K562 (cell line): ENCODE data around the gene ATOH8. TPM values are rescaled to one million over a fixed set of nuclear protein-coding genes. Genes with fewer than 3 reads are reported as not detected.
A peak's percentile ranks its signal among the peaks of the same experiment; 100 is the strongest.

Source experiments
- ATAC-seq: fragments of 200-7000 bp; cut with Tn5 transposase; 3 replicates; pipeline ENCODE4 v1.9.1; 2020; ENCODE audit warnings: moderate library complexity
- BruUV-seq: library from RNA; stranded (reverse); fragments of 400-500 nt; replicated peaks from 2 replicates; lab custom pipeline; 2021; lab: Mats Ljungman, UMichigan
- CTCF ChIA-PET: fragments of 300-600 bp; formaldehyde crosslinking; extraction: SDS; loops from one replicate; lab custom pipeline; 2021; ENCODE audit warnings: low intra/inter-chr PET ratio; lab: Yijun Ruan, JAX
- POLR2A ChIA-PET: fragments of 300-600, 350-650 bp; sonication (Branson Sonifier 250); formaldehyde crosslinking; extraction: SDS; loops from one replicate; lab custom pipeline; 2021; ENCODE audit warnings: antibody characterized with exemption, inconsistent platforms; lab: Yijun Ruan, JAX
- DNase-seq, 4 experiments: peaks; one replicate each; pipeline versions ENCODE4 v3.0.0 to v3.0.0-alpha.2; 2011 to 2018; ENCODE audit warnings: low spot score in 3 of 4, mixed read lengths in 3 of 4; ENCODE audit errors: extremely low read depth in 1 of 4
- FAIRE-seq: peaks from 2 replicates; lab custom pipeline; 2011; peaks lifted over from hg19 to GRCh38; lab: Jason Lieb, UNC
- H2AFZ ChIP-seq: 2 replicates; pipeline ENCODE4 v1.6.0; 2011; ENCODE audit warnings: low read depth, low read length, control low read depth, inconsistent platforms
- H3K27ac ChIP-seq: fragments of 200-600 bp; 3 replicates; pipeline ENCODE4 v1.8.0; 2011; ENCODE audit warnings: low read depth, mild to moderate bottlenecking, control low read depth, inconsistent platforms, low read length, moderate library complexity, mixed read lengths; ENCODE audit errors: extremely low read depth
- H3K27me3 ChIP-seq, 2 experiments: fragments of 300-600 bp in 1 of 2; 2 replicates in 1 of 2; 3 replicates in 1 of 2; pipeline versions ENCODE4 v1.6.0 to v1.8.0; 2011; ENCODE audit warnings: inconsistent platforms in 2 of 2, low read length in 2 of 2, mild to moderate bottlenecking in 1 of 2, mixed read lengths in 1 of 2, moderate library complexity in 1 of 2; ENCODE audit not compliant: control insufficient read depth in 2 of 2, insufficient read depth in 2 of 2
- H3K36me3 ChIP-seq: fragments of 300-600 bp; 3 replicates; pipeline ENCODE4 v1.8.0; 2011; ENCODE audit warnings: mild to moderate bottlenecking, low read length, inconsistent platforms; ENCODE audit not compliant: control insufficient read depth, insufficient read depth
- H3K4me1 ChIP-seq, 2 experiments: fragments of 200-600 bp in 1 of 2; replicated peaks in 1 of 2; 2 replicates in 1 of 2; 3 replicates in 1 of 2; pipeline versions ENCODE4 v1.5.1 to v1.8.0; 2011; ENCODE audit warnings: inconsistent platforms in 2 of 2, low read length in 2 of 2, mild to moderate bottlenecking in 1 of 2, mixed read lengths in 1 of 2, moderate library complexity in 1 of 2; ENCODE audit not compliant: control insufficient read depth in 2 of 2, insufficient read depth in 2 of 2
- H3K4me2 ChIP-seq: 2 replicates; pipeline ENCODE4 v1.6.1; 2011; ENCODE audit warnings: low read length, control low read depth, inconsistent platforms, mixed read lengths; ENCODE audit not compliant: insufficient read depth
- H3K4me3 ChIP-seq: fragments of 200-600 bp; sonication (generic), shearing (Covaris generic); 2 replicates; pipeline ENCODE4 v1.5.1; 2016; ENCODE audit warnings: control low read depth, inconsistent platforms
- H3K79me2 ChIP-seq: fragments of 200-600 bp; 3 replicates; pipeline ENCODE4 v1.8.0; 2011; ENCODE audit warnings: low read length, inconsistent platforms; ENCODE audit not compliant: control insufficient read depth, insufficient read depth
- H3K9ac ChIP-seq, 2 experiments: 2 replicates each; pipeline versions ENCODE4 v1.6.0 to v1.6.1; 2011; ENCODE audit warnings: low read depth in 2 of 2, low read length in 2 of 2, control low read depth in 1 of 2, inconsistent platforms in 1 of 2, mild to moderate bottlenecking in 1 of 2, mixed read lengths in 1 of 2; ENCODE audit not compliant: insufficient read depth in 1 of 2
- H3K9me1 ChIP-seq: one replicate; pipeline ENCODE4 v1.6.0; 2011; ENCODE audit warnings: inconsistent platforms, mild to moderate bottlenecking, low read length, moderate library complexity; ENCODE audit not compliant: control insufficient read depth, insufficient read depth
- H3K9me3 ChIP-seq: replicated peaks from 2 replicates; pipeline ENCODE4 v1.5.1; 2011; ENCODE audit warnings: low read depth, low read length, inconsistent platforms; ENCODE audit not compliant: control insufficient read depth, insufficient read depth
- H4K20me1 ChIP-seq: replicated peaks from 2 replicates; pipeline ENCODE4 v1.6.1; 2011; ENCODE audit warnings: low read length, inconsistent platforms, mixed read lengths; ENCODE audit not compliant: control insufficient read depth, insufficient read depth
- BRD9 ChIP-seq: fragments of 450-650 bp; IDR thresholded peaks from 2 replicates; pipeline ENCODE4 v1.6.1; 2018; ENCODE audit warnings: low read depth; ENCODE audit not compliant: partially characterized antibody
- CCNT2 ChIP-seq: IDR thresholded peaks from 2 replicates; pipeline ENCODE4 v1.6.1; 2011; ENCODE audit warnings: borderline replicate concordance, low read depth, mild to moderate bottlenecking, moderate library complexity, mixed read lengths, low read length; ENCODE audit not compliant: insufficient read length; ENCODE audit errors: extremely low read depth
- LEF1 ChIP-seq: fragments of 450-650 bp; IDR thresholded peaks from 2 replicates; pipeline ENCODE4 v1.6.1; 2016; ENCODE audit warnings: mild to moderate bottlenecking
- RBM25 ChIP-seq: fragments of 200-400 bp; formaldehyde crosslinking; IDR thresholded peaks from 2 replicates; pipeline ENCODE4 v1.6.1; 2018; ENCODE audit warnings: low read length, low read depth, moderate library complexity; ENCODE audit not compliant: severe bottlenecking
- SMC3 ChIP-seq: conservative IDR thresholded peaks from 2 replicates; pipeline ENCODE4 v1.6.1; 2011; ENCODE audit warnings: low read depth, low read length, improper control_type of control experiment; ENCODE audit not compliant: insufficient read depth
- TAF1 ChIP-seq: IDR thresholded peaks from 2 replicates; pipeline ENCODE4 v1.6.1; 2011; ENCODE audit warnings: mild to moderate bottlenecking, low read length, moderate library complexity; ENCODE audit not compliant: insufficient read depth, control insufficient read depth, severe bottlenecking; ENCODE audit errors: extremely low read depth
- WGBS: fragments of 100-300 bp; shearing (Covaris generic); methylation state at CpG from one replicate; pipeline ENCODE4 v1.1.6; 2016; ENCODE audit warnings: low coverage, mixed read lengths; ENCODE audit not compliant: insufficient coverage; ENCODE audit errors: missing lambda C conversion rate; 5-methylcytosine and 5-hydroxymethylcytosine counted together
- in situ Hi-C: fragments of 300-500 bp; cut with MboI; formaldehyde crosslinking; loops from 4 replicates; pipeline ENCODE4 v1.15.0; 2018; ENCODE audit warnings: inconsistent platforms, mixed read lengths
- intact Hi-C: fragments of 100-400 bp; cut with micrococcal nuclease; formaldehyde crosslinking; loops from 2 replicates; pipeline ENCODE4 v1.14.2; 2022
- polyA plus RNA-seq, 8 experiments: library from polyadenylated mRNA; depleted of rRNA in 4 of 8; stranded (reverse) in 5 of 8; unstranded in 3 of 8; fragments of >200 nt; fragmentation: Nextera tagmentation in 2 of 8; fragmentation: Illumina TruSeq in 1 of 8; extraction: Ambion mirVana in 2 of 8; extraction: Trizol in 1 of 8; gene quantifications; 2 replicates each; pipeline versions ENCODE4 v1.2.1 to v1.2.3, GENCODE V29; 2011 to 2014; ENCODE audit warnings: inconsistent platforms in 1 of 8, missing spikeins in 1 of 8
- total RNA-seq, 7 experiments: library from RNA; depleted of rRNA in 6 of 7; stranded (reverse); fragments of >200 nt in 6 of 7; fragmentation: Illumina TruSeq in 2 of 7; extraction: Trizol in 2 of 7; gene quantifications; 2 replicates each; pipeline versions ENCODE4 v1.2.1 to v1.2.3, GENCODE V29; 2011 to 2021; ENCODE audit warnings: low replicate concordance in 1 of 7

The ATOH8 gene
- total and polyA plus RNA-seq, 9 of the 15 experiments (the other 6 are each of a cell fraction or from before 2014, with no cell fraction given), result not detected

DNA sequence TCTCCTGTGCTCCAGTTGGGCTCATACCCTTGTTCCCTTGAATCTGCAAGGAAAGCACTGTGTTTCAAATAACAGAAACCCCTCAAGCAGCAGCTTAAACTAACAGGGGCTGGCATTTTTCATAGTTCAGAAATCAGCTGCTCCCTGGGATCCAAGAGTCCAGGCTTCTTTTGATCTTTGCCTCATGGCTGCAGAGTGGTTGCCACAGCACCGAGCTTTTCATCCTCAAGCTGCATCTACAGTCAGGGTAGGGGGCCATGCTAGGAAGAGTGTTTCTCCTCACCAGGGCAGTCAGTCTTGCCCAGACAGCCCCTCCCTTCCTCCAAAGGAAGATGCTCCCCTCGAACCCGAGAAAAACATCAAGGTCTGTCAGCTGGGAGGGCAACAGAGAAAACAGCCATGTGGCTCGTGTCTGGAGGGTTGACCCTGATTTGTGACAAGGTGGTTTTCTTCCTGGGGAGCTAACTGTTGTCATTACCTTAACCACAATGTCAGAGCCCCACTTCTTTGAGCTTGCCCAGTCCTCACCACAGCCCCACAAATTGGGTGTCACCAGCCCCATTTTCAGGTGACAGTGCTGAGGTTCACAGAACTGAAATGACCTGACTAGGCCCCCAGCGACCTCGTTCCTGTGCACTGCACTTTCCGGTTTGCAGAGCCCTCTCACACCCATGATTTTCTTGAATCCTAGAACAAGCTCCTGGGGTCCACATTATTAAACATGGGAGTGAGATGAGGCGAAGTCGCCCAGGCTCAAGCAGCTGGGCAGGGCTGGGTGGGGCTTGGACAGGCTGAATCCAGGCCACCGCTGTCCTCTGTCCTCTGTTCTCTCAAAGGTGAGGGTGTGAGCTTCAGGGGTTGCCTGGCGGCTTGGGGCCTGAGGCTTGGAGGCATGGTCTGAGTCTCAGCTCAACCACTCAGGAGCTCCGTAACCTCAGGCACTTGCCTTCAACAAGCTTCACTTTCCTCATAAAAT lies 21.9 kb downstream of the ATOH8 start:
- Histone ChIP-seq H3K27ac (no peak overlapping the region), H3K4me1 (peaks cover 0 to 7% of the 10 kb centered on the region in 2 experiments; a peak in 2 of 5 replicates), H4K20me1 (peaks cover 12% of the 10 kb centered on the region), H3K4me3 (no peak overlapping the region), H3K4me2 (no peak overlapping the region), H3K27me3 (peaks cover 65 to 100% of the 10 kb centered on the region in 2 experiments), H3K36me3 (no peaks in the 10 kb centered on the region), H3K9me1 (no peaks in the 10 kb centered on the region), H3K79me2 (no peaks in the 10 kb centered on the region), H2AFZ (no peak overlapping the region), H3K9me3 (no peaks in the 10 kb centered on the region), H3K9ac (no peak overlapping the region)
- BruUV-seq, result no TSS peak
- FAIRE-seq (no peak), DNase-seq (no peak), ATAC-seq (no peak)
- in situ Hi-C loops (no loop called here), intact Hi-C loops (no loop called here)
- no peak for TF ChIP-seq CCNT2
- peak; percentile 90 for TF ChIP-seq RBM25
- TF ChIP-seq BRD9, result no peak
- 0 out of 2 replicates have a peak, but pooled peaks have one; percentile 20 for TF ChIP-seq LEF1
- no peak for TF ChIP-seq TAF1
- no peak for TF ChIP-seq SMC3
- ChIA-PET POLR2A (interaction anchor here (1.6 kb wide), 1 partner anchor 10 kb away, joined by 3 read pairs; no protein-coding TSS in a partner anchor), CTCF (no interaction called here)
- WGBS, result 2% methylated on average over 12 of the region's 12 CpGs
